WTC11 (cell line): ENCODE measurements around the gene OSR1. TPM values are rescaled to one million over a fixed set of nuclear protein-coding genes. Genes with fewer than 3 reads are reported as not detected.
"Not testable (repeated sequence)": the region's sequence is repeated elsewhere in the genome, so short reads cannot be mapped to it uniquely, and the experiment has no call there.

Source experiments
- ATAC-seq: fragments of 200-7000 bp; cut with Tn5 transposase; 2 replicates; pipeline ENCODE4 v1.10.0; 2021; ENCODE audit warnings: mild to moderate bottlenecking, moderate library complexity
- CTCF ChIA-PET: fragments of 300-600 bp; sonication (Branson Sonifier 250); formaldehyde crosslinking; loops from one replicate; lab custom pipeline; 2021; ENCODE audit warnings: antibody characterized with exemption; lab: Charles Lee
- POLR2A ChIA-PET: fragments of 350-600 bp; sonication (Branson Sonifier 250); formaldehyde crosslinking; loops from one replicate; lab custom pipeline; 2021; ENCODE audit warnings: antibody characterized with exemption; lab: Charles Lee
- DNase-seq: peaks from one replicate; pipeline ENCODE4 v3.0.0; 2021; ENCODE audit warnings: low spot score
- H3K27ac Mint-ChIP-seq: 2 replicates; pipeline ENCODE4 v1.8.0; 2021; ENCODE audit warnings: mixed read lengths
- H3K27me3 Mint-ChIP-seq: 2 replicates; pipeline ENCODE4 v1.8.0; 2021; ENCODE audit warnings: low read depth, mild to moderate bottlenecking, moderate library complexity, mixed read lengths
- H3K36me3 Mint-ChIP-seq: 2 replicates; pipeline ENCODE4 v1.8.0; 2021; ENCODE audit warnings: mixed read lengths
- H3K4me1 Mint-ChIP-seq: 2 replicates; pipeline ENCODE4 v1.8.0; 2022; ENCODE audit warnings: mixed read lengths
- H3K4me3 Mint-ChIP-seq: 2 replicates; pipeline ENCODE4 v1.8.0; 2021; ENCODE audit warnings: mild to moderate bottlenecking, moderate library complexity, mixed read lengths
- H3K9me3 Mint-ChIP-seq: 2 replicates; pipeline ENCODE4 v1.8.0; 2021; ENCODE audit warnings: mixed read lengths
- AFF4 ChIP-seq: sonication (generic); formaldehyde crosslinking; IDR thresholded peaks from 2 replicates; pipeline ENCODE4 v1.8.1; 2023; ENCODE audit warnings: mild to moderate bottlenecking, missing genetic modification reagents, borderline replicate concordance
- ATF6 ChIP-seq: sonication (generic); formaldehyde crosslinking; IDR thresholded peaks from 2 replicates; pipeline ENCODE4 v1.8.1; 2023; ENCODE audit warnings: mild to moderate bottlenecking, missing genetic modification reagents
- FOXJ3 ChIP-seq: sonication (generic); formaldehyde crosslinking; IDR thresholded peaks from 2 replicates; pipeline ENCODE4 v1.9.0; 2021; ENCODE audit warnings: missing genetic modification reagents, mild to moderate bottlenecking, borderline replicate concordance
- GRHL2 ChIP-seq: fragments of 250-450 bp; sonication (Bioruptor Pico); IDR thresholded peaks from 2 replicates; pipeline ENCODE4 v1.8.0; 2022; ENCODE audit warnings: mild to moderate bottlenecking, moderate library complexity; ENCODE audit not compliant: insufficient replicate concordance, severe bottlenecking
- JAZF1 ChIP-seq: fragments of 250-450 bp; sonication (Bioruptor Pico); IDR thresholded peaks from 2 replicates; pipeline ENCODE4 v1.9.0; 2021; ENCODE audit warnings: moderate library complexity, mild to moderate bottlenecking, inconsistent platforms
- NFATC4 ChIP-seq: fragments of 250-450 bp; sonication (Bioruptor Pico); IDR thresholded peaks from 2 replicates; pipeline ENCODE4 v1.9.0; 2021; ENCODE audit warnings: mild to moderate bottlenecking
- PRRX2 ChIP-seq: fragments of 250-450 bp; sonication (Bioruptor Pico); IDR thresholded peaks from 2 replicates; pipeline ENCODE4 v1.8.0; 2021; ENCODE audit warnings: mild to moderate bottlenecking
- ZNF138 ChIP-seq: sonication (generic); formaldehyde crosslinking; conservative IDR thresholded peaks from 2 replicates; pipeline ENCODE4 v1.8.1; 2022; ENCODE audit warnings: mild to moderate bottlenecking, moderate library complexity, missing genetic modification reagents
- ZNF263 ChIP-seq: sonication (generic); formaldehyde crosslinking; IDR thresholded peaks from 2 replicates; pipeline ENCODE4 v1.8.1; 2022; ENCODE audit warnings: low read depth, mild to moderate bottlenecking, moderate library complexity, missing genetic modification reagents
- ZNF416 ChIP-seq: fragments of 250-450 bp; sonication (Bioruptor Pico); IDR thresholded peaks from 2 replicates; pipeline ENCODE4 v1.9.0; 2021; ENCODE audit warnings: mild to moderate bottlenecking, inconsistent platforms
- total RNA-seq: library from RNA; stranded (reverse); gene quantifications from 3 replicates; pipeline ENCODE4 v1.2.3, GENCODE V29; 2021
- TF ChIP-seq, protein P1 (sequence below): sonication (generic); formaldehyde crosslinking; IDR thresholded peaks from 2 replicates; pipeline ENCODE4 v1.8.1; 2022; ENCODE audit warnings: missing genetic modification reagents, borderline replicate concordance
- TF ChIP-seq, protein P2 (sequence below): sonication (generic); formaldehyde crosslinking; conservative IDR thresholded peaks from 2 replicates; pipeline ENCODE4 v1.8.1; 2022; ENCODE audit warnings: mild to moderate bottlenecking, missing genetic modification reagents
- TF ChIP-seq, protein P3 (sequence below): sonication (generic); formaldehyde crosslinking; conservative IDR thresholded peaks from 2 replicates; pipeline ENCODE4 v1.8.1; 2023; ENCODE audit warnings: mild to moderate bottlenecking, low read depth, missing genetic modification reagents, moderate library complexity

The OSR1 gene
- total RNA-seq, 1 experiment from 2014 or later = 0.22 TPM

DNA sequence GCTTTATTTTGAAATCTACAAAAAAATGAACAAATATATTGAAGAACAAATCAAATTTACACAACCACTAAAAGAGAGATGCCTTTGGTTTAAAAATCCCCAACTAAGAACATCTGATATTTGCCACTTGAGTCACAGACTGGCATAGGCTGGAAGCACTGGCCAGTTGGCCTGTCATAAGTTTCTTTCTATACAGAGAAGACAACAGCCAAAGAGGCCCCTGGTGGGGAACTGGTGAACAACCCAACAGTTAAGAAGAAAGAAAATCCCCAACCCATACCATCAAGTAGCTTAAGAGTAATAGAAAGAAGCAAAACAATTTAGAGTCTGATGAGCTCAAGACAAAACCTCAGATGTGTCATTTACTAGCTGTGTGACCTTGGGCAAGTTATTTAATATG is 45.5 kb downstream of the OSR1 start:
- ATAC-seq (peak; percentile 91), DNase-seq (no peak)

GRCh38 chr2:19306065-19306464 is 52.4 kb downstream of the OSR1 start:
- Mint-ChIP-seq H3K4me1 (peaks cover 14% of the 10 kb centered on the region), H3K4me3 (peak overlapping the region; percentile 63), H3K36me3 (peaks cover 14% of the 10 kb centered on the region), H3K9me3 (peaks cover 14% of the 10 kb centered on the region)
- DNase-seq = peak; percentile 62
- ATAC-seq, CTCF ChIA-PET, H3K27me3 Mint-ChIP-seq, H3K27ac Mint-ChIP-seq: not testable (repeated sequence)
- POLR2A ChIA-PET = interaction anchor here (0.7 kb wide), 1 partner anchor 243 kb away, joined by 6 read pairs; no protein-coding TSS in a partner anchor

More for the DNA sequence above, 45.5 kb downstream of the OSR1 start:
- TF ChIP-seq JAZF1 (no peak), ATF6 (CRISPR knock-in tag) (no peak), GRHL2 (CRISPR knock-in tag) (no peak), ZNF416 (CRISPR knock-in tag) (no peak), NFATC4 (CRISPR knock-in tag) (no peak), AFF4 (CRISPR knock-in tag) (no peak), ZNF263 (CRISPR knock-in tag) (no peak), FOXJ3 (no peak), ZNF138 (CRISPR knock-in tag) (no peak), PRRX2 (no peak)
- TF ChIP-seq, protein P1, sequence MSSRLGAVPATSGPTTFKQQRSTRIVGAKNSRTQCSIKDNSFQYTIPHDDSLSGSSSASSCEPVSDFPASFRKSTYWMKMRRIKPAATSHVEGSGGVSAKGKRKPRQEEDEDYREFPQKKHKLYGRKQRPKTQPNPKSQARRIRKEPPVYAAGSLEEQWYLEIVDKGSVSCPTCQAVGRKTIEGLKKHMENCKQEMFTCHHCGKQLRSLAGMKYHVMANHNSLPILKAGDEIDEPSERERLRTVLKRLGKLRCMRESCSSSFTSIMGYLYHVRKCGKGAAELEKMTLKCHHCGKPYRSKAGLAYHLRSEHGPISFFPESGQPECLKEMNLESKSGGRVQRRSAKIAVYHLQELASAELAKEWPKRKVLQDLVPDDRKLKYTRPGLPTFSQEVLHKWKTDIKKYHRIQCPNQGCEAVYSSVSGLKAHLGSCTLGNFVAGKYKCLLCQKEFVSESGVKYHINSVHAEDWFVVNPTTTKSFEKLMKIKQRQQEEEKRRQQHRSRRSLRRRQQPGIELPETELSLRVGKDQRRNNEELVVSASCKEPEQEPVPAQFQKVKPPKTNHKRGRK (CRISPR knock-in tag) = no peak
- TF ChIP-seq, protein P2, sequence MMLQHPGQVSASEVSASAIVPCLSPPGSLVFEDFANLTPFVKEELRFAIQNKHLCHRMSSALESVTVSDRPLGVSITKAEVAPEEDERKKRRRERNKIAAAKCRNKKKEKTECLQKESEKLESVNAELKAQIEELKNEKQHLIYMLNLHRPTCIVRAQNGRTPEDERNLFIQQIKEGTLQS (CRISPR knock-in tag) = no peak
- TF ChIP-seq, protein P3, sequence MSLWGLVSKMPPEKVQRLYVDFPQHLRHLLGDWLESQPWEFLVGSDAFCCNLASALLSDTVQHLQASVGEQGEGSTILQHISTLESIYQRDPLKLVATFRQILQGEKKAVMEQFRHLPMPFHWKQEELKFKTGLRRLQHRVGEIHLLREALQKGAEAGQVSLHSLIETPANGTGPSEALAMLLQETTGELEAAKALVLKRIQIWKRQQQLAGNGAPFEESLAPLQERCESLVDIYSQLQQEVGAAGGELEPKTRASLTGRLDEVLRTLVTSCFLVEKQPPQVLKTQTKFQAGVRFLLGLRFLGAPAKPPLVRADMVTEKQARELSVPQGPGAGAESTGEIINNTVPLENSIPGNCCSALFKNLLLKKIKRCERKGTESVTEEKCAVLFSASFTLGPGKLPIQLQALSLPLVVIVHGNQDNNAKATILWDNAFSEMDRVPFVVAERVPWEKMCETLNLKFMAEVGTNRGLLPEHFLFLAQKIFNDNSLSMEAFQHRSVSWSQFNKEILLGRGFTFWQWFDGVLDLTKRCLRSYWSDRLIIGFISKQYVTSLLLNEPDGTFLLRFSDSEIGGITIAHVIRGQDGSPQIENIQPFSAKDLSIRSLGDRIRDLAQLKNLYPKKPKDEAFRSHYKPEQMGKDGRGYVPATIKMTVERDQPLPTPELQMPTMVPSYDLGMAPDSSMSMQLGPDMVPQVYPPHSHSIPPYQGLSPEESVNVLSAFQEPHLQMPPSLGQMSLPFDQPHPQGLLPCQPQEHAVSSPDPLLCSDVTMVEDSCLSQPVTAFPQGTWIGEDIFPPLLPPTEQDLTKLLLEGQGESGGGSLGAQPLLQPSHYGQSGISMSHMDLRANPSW (CRISPR knock-in tag) = no peak
- H3K9me3 Mint-ChIP-seq = peaks cover 22% of the 10 kb centered on the region
- peaks cover 5% of the 10 kb centered on the region for H3K27me3 Mint-ChIP-seq
- H3K4me1 Mint-ChIP-seq = no peaks in the 10 kb centered on the region
- ChIA-PET POLR2A (no interaction called here), CTCF (interaction anchor here (0.9 to 1.4 kb wide), 2 partner anchors 24 to 45 kb away, joined by 3 read pairs; partner anchors contain the start of gene OSR1)
- peaks cover 9% of the 10 kb centered on the region for H3K36me3 Mint-ChIP-seq
- no peak overlapping the region for H3K4me3 Mint-ChIP-seq
- H3K27ac Mint-ChIP-seq = no peak overlapping the region

GRCh38 chr2:19305400-19306055 is 52.9 kb downstream of the OSR1 start:
- H3K4me1 Mint-ChIP-seq = peaks cover 14% of the 10 kb centered on the region
- peak overlapping the region; percentile 63 for H3K4me3 Mint-ChIP-seq
- H3K27me3 Mint-ChIP-seq, CTCF ChIA-PET, DNase-seq, H3K27ac Mint-ChIP-seq: not testable (repeated sequence)
- ATAC-seq = peak; percentile 81
- H3K36me3 Mint-ChIP-seq = peaks cover 14% of the 10 kb centered on the region
- H3K9me3 Mint-ChIP-seq = peaks cover 14% of the 10 kb centered on the region
- POLR2A ChIA-PET = interaction anchor here (0.7 kb wide), 1 partner anchor 243 kb away, joined by 6 read pairs; no protein-coding TSS in a partner anchor
